GM18498 (cell line): ENCODE data around the gene ABL2.

Experiments
- ATAC-seq: cut with Tn5 transposase; IDR thresholded peaks from one replicate; pipeline ENCODE4 v1.9.1; 2021; ENCODE audit warnings: mild to moderate bottlenecking, moderate library complexity; ENCODE audit not compliant: unreplicated experiment

The ABL2 gene

DNA sequence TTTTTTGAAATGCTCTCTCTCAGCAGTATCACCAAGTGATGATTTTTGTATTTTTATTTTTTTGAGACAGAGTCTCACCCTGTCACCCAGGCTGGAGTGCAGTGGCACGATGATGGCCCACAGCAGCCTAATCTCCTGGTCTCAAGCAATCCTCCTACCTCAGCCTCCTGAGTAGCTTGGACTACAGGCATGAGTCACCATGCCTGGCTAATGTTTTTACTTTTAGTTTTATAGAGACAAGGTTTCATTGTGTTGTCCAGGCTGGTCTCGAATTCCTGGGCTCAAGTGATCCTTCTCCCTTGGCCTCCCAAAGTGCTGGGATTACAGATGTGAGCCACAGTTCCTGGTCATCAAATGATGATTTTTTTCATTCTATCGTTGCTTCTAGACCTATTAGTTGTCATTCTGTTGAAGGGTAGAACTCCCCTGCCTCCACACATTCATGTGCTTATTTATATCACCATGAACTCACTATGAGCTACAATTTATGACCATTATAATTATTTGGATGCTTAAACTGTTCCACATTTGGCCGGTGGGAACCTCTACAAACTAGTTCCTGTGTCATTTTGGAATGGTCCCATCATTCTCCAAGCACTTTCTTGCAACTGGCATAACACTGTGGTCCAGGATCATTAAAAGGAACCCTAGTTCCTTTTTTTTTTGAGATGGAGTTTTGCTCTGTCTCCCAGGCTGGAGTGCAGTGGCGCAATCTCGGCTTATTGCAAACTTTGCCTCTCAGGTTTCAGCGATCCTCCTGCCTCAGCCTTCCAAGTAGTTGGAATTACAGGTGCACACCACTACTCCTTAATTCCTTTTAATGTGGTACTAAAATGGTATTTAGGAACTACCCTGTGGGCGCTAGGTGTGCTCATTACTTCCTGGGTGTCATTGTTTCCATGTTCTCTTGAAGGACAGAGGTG lies 167.9 kb downstream of the ABL2 start:
- ATAC-seq = no peak

DNA sequence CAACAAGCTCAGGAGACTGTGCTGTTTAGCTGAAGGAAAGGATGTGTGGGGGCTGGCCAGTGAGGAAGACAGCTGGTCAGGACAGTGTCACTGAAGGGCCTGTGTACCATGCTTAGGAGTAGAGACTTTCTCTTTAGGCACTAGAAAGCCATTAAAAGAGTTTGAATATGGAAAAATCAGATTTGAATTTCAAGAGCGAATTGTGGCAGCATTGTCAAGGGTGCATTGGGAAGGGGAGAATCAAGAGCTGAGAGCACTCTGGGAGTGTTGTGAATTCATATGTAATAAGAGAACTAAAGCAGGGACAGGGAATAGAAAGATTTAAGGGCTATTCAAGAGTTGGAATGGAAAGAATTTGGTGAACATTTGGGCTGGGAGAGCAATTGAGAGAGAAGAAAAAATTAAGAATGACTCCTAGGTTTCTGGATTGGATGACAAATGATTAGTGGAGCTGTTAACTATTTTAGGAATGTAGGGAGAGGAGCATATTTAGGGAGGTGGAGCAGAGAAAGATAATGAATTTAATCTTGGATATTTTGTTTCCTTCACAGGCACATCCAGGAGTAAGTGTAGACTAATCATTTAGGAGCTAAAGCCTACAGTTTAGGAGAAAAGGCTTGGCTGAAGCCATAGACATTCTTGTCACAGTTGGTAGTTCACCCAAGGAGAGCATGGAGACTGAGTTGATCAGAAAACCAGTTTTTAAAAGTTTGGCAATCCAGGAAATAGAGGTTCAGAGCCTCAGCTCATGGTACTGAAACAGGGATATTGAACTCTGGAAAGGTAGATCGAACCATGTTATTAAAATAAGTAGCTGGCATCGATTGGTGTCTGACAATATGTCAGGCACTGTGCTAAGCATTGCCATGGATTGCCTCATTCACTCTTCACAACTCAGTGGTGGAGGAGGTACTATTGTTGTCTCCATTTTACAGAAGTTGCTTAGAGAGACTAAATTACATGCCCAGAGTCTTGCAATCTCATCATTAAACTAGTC lies 170.7 kb downstream of the ABL2 start:
- no peak for ATAC-seq

DNA sequence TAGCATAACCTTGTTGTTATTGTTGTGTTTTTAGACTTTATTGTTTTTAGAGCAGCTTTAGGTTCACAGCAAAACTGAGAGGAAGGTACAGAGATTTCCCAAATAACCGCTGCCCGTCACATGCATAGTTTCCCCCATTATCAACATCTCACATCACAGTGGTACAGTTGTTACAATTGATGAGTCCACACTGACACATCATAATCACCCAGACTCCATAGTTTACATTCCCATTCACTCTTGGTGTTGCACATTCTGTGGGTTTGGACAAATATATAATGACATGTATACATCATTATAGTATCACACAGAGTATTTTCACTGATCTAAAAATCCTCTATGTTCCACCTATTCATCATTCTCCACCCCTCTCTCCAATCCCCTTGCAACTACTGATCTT lies 173.5 kb downstream of the ABL2 start:
- ATAC-seq = no peak

DNA sequence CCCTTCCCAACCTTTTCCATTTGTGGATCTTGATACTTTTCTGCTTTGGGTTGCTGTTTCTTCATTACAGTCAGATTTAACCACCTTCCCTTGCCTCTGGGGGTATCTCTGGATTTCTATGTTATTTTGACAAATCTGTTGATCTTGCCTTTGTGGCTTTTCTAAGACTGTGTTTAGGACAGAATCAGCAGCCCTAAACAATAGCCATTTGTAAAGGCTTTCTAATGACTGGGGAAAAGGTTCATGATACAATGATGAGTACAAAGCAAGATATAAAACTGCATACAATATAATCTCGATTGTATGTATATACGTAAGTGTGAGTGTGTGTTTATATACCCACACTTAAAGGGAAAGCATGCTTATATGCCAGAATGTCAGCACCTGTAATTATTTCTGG lies 176.0 kb downstream of the ABL2 start:
- no peak for ATAC-seq

DNA sequence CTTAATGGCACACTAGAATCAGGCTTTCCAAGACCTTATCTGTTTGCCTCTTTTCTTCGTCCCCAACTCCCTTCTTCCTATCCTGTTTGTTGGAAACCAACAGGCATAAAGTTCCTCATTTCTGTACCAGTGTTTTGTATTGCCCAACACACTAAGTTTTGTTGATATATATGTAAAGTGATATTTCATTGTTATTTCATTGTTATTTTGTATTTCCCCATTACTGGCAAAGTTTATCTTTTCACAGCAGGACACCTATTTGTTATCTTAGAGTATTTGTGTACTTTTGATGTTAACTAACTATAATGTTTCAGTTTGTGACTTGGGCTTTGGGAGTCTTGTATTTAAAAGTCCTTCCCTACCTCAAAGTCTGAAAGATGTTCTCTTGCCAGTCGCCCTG lies 176.7 kb downstream of the ABL2 start:
- no peak for ATAC-seq
